Natural killer cell (primary cell): Measurements from ENCODE around the gene RTKN. TPM values are rescaled to one million over a fixed set of nuclear protein-coding genes. Genes with fewer than 3 reads are reported as not detected.

Experiments used
- ATAC-seq, 3 donors: fragments of 150-1000 bp in 2 of 3; fragments of 200-7000 bp in 1 of 3; cut with Tn5 transposase; 1 replicate in 1 of 3; 2 replicates in 2 of 3; pipeline ENCODE4 v1.10.0; 2021; ENCODE audit warnings: mild to moderate bottlenecking in 2 of 3, moderate library complexity in 2 of 3
- DNase-seq, 2 donors: peaks; one replicate each; pipeline versions ENCODE4 v3.0.0 to v3.0.0-alpha.2; 2013 to 2021; ENCODE audit warnings: mixed read lengths in 1 of 2
- H3K27ac ChIP-seq: one replicate; pipeline ENCODE4 v1.5.1; 2013; ENCODE audit warnings: mild to moderate bottlenecking, low read length
- H3K27me3 ChIP-seq: one replicate; pipeline ENCODE4 v1.6.1; 2013; ENCODE audit warnings: low read length; ENCODE audit not compliant: control insufficient read depth, insufficient read depth
- H3K36me3 ChIP-seq: one replicate; pipeline ENCODE4 v1.6.1; 2013; ENCODE audit warnings: low read length; ENCODE audit not compliant: control insufficient read depth, insufficient read depth
- H3K4me1 ChIP-seq: one replicate; pipeline ENCODE4 v1.6.1; 2013; ENCODE audit warnings: low read length; ENCODE audit not compliant: control insufficient read depth, insufficient read depth
- H3K4me3 ChIP-seq: one replicate; pipeline ENCODE4 v1.5.1; 2013; ENCODE audit warnings: low read length
- H3K9me3 ChIP-seq: one replicate; pipeline ENCODE4 v1.6.1; 2013; ENCODE audit warnings: low read length; ENCODE audit not compliant: control insufficient read depth, insufficient read depth
- H3K27ac Mint-ChIP-seq, 2 donors: one replicate each; pipeline ENCODE4 v1.8.0; 2022; ENCODE audit warnings: mild to moderate bottlenecking in 2 of 2, mixed read lengths in 2 of 2, moderate library complexity in 1 of 2
- H3K27me3 Mint-ChIP-seq, 2 donors: one replicate each; pipeline ENCODE4 v1.8.0; 2022; ENCODE audit warnings: low read depth in 2 of 2, mixed read lengths in 2 of 2
- H3K36me3 Mint-ChIP-seq: one replicate; pipeline ENCODE4 v1.8.0; 2022; ENCODE audit warnings: mixed read lengths
- H3K4me1 Mint-ChIP-seq, 2 donors: one replicate each; pipeline ENCODE4 v1.8.0; 2022; ENCODE audit warnings: mixed read lengths in 2 of 2
- H3K4me3 Mint-ChIP-seq: one replicate; pipeline ENCODE4 v1.8.0; 2022; ENCODE audit warnings: mild to moderate bottlenecking, moderate library complexity, mixed read lengths
- H3K9me3 Mint-ChIP-seq, 2 donors: one replicate each; pipeline ENCODE4 v1.8.0; 2022; ENCODE audit warnings: mixed read lengths in 2 of 2
- CTCF ChIP-seq: fragments of 200-600 bp; IDR thresholded peaks from one replicate; pipeline ENCODE4 v1.8.0; 2022; ENCODE audit warnings: antibody characterized with exemption
- WGBS: methylation state at CpG from one replicate; pipeline ENCODE4 v1.1.7; 2013; ENCODE audit warnings: missing lambda C conversion rate; ENCODE audit not compliant: insufficient coverage; 5-methylcytosine and 5-hydroxymethylcytosine counted together
- intact Hi-C: fragments of 100-400 bp; cut with micrococcal nuclease; formaldehyde crosslinking; loops from one replicate; pipeline ENCODE4 v1.14.2; 2022
- total RNA-seq, 4 donors: library from RNA; stranded (reverse); fragments of 120-200 nt in 1 of 4; gene quantifications; one replicate each; pipeline versions ENCODE4 v1.2.3 to v1.2.4, GENCODE V29; 2013 to 2022

RTKN gene
- total RNA-seq, 3 donors from 2014 or later (not counting 1 experiment from before 2014, with no cell fraction given), result 11.0 to 26.5 (median 15.1) TPM

GRCh38 chr2:74441170-74441689, 507 bp downstream of the RTKN start:
- WGBS, result 53% methylated on average over 33 of the region's 33 CpGs
- H3K36me3 Mint-ChIP-seq, result no peaks in the 10 kb centered on the region
- peak overlapping the region; percentile 27 to 28 for H3K27ac Mint-ChIP-seq
- Histone ChIP-seq H3K4me3 (peak overlapping the region; percentile 25), H3K36me3 (no peaks in the 10 kb centered on the region), H3K4me1 (peaks cover 33% of the 10 kb centered on the region), H3K9me3 (no peaks in the 10 kb centered on the region), H3K27me3 (peaks cover 19% of the 10 kb centered on the region), H3K27ac (no peak overlapping the region)
- intact Hi-C loops, result loop anchor here (1.0 kb wide), 1 partner anchor 11 kb away; no protein-coding TSS in a partner anchor
- peaks cover 27 to 38% of the 10 kb centered on the region in 2 donors for H3K4me1 Mint-ChIP-seq
- TF ChIP-seq CTCF, result no peak
- DNase-seq, result no peak
- ATAC-seq, result peak in 2 of 3 donors; percentile 52 to 68
- H3K9me3 Mint-ChIP-seq, result no peaks in the 10 kb centered on the region
- peak overlapping the region; percentile 88 for H3K4me3 Mint-ChIP-seq
- peaks cover 0 to 14% of the 10 kb centered on the region in 2 donors for H3K27me3 Mint-ChIP-seq

DNA sequence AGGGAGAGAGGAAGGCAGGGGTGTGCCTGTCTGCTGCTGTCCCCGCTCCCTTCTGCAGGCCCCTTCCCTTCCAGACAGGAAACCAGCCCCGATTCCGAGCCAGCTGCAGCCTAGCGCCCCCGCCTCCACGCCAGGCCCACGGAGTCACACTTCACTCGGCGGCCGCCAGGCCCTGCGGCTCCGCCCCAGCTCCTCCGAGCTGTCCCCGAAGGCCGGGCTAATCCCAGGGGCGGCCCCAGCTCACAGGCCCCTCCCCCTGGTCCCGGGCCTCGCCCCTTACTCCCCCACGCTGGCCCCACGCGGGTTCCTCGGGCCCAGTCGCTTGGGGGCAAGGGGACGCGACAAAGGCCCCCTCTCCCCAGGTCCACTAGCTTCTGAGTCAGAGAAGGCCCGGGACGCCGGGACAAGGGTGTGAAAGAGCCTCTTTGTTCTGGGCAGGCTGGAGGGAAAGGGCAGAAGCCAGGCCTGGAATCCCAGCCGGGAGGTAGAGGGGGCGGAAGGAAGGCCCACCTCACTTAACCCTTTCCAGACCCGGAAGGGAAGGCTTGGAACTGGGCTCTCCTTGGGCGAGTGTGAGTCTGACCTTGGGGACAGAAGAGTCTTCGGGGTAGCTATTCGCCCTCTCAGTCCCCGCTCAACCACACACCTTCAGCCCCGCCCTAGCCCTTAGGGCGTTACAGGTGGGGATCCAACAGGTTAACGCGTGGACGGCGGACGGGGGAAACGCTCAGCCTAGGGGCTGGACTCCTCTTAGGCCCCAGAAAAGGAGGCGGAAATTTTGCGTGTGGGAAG, 1.2 kb downstream of the RTKN start:
- DNase-seq (peak; percentile 59 to 64), ATAC-seq (peak; percentile 88 to 92 (median 91))
- Histone ChIP-seq H3K4me1 (peaks cover 33% of the 10 kb centered on the region), H3K4me3 (peak overlapping the region; percentile 40), H3K9me3 (no peaks in the 10 kb centered on the region), H3K36me3 (no peaks in the 10 kb centered on the region), H3K27me3 (peaks cover 19% of the 10 kb centered on the region), H3K27ac (peak overlapping the region; percentile 40)
- intact Hi-C loops, result loop anchor here (1.0 kb wide), 1 partner anchor 12 kb away; no protein-coding TSS in a partner anchor
- Mint-ChIP-seq H3K9me3 (no peaks in the 10 kb centered on the region), H3K4me1 (peaks cover 27 to 38% of the 10 kb centered on the region in 2 donors), H3K27me3 (peaks cover 0 to 14% of the 10 kb centered on the region in 2 donors), H3K36me3 (no peaks in the 10 kb centered on the region), H3K4me3 (peak overlapping the region; percentile 88), H3K27ac (peak overlapping the region; percentile 27 to 28)
- no peak for TF ChIP-seq CTCF
- WGBS, result 31% methylated on average over 45 of the region's 45 CpGs

GRCh38 chr2:74439803-74440377, 1.8 kb downstream of the RTKN start:
- Mint-ChIP-seq H3K4me3 (peak overlapping the region; percentile 88), H3K27ac (peak overlapping the region; percentile 27 to 28), H3K4me1 (peaks cover 27 to 38% of the 10 kb centered on the region in 2 donors), H3K9me3 (no peaks in the 10 kb centered on the region), H3K36me3 (no peaks in the 10 kb centered on the region), H3K27me3 (peaks cover 0 to 14% of the 10 kb centered on the region in 2 donors)
- ATAC-seq (no peak), DNase-seq (no peak)
- H3K36me3 ChIP-seq, result no peaks in the 10 kb centered on the region
- H3K4me3 ChIP-seq, result peak overlapping the region; percentile 40
- H3K9me3 ChIP-seq, result no peaks in the 10 kb centered on the region
- H3K27ac ChIP-seq, result no peak overlapping the region
- H3K4me1 ChIP-seq, result peaks cover 33% of the 10 kb centered on the region
- H3K27me3 ChIP-seq, result peaks cover 19% of the 10 kb centered on the region
- TF ChIP-seq CTCF, result no peak
- 51% methylated on average over 14 of the region's 14 CpGs for WGBS
- intact Hi-C loops, result no loop called here
